Endothelial cell (in vitro differentiated cells): ENCODE results near the gene BAD. TPM values are rescaled to one million over a fixed set of nuclear protein-coding genes. Genes with fewer than 3 reads are reported as not detected.

Experiments
- DNase-seq: peaks from one replicate; pipeline ENCODE4 v3.0.0; 2021; ENCODE audit warnings: low spot score
- H3K27ac Mint-ChIP-seq: one replicate; pipeline ENCODE4 v1.8.0; 2021; ENCODE audit warnings: mixed read lengths, inconsistent platforms; ENCODE audit not compliant: unreplicated experiment
- H3K27me3 Mint-ChIP-seq: one replicate; pipeline ENCODE4 v1.8.0; 2021; ENCODE audit warnings: mild to moderate bottlenecking, moderate library complexity, mixed read lengths, inconsistent platforms; ENCODE audit not compliant: unreplicated experiment
- H3K36me3 Mint-ChIP-seq: one replicate; pipeline ENCODE4 v1.8.0; 2021; ENCODE audit warnings: mild to moderate bottlenecking, low read depth, mixed read lengths, inconsistent platforms; ENCODE audit not compliant: unreplicated experiment
- H3K4me1 Mint-ChIP-seq: one replicate; pipeline ENCODE4 v1.8.0; 2021; ENCODE audit warnings: mild to moderate bottlenecking, mixed read lengths, inconsistent platforms; ENCODE audit not compliant: unreplicated experiment
- H3K4me3 Mint-ChIP-seq: one replicate; pipeline ENCODE4 v1.8.0; 2021; ENCODE audit warnings: mild to moderate bottlenecking, mixed read lengths, inconsistent platforms; ENCODE audit not compliant: unreplicated experiment
- H3K9me3 Mint-ChIP-seq: one replicate; pipeline ENCODE4 v1.8.0; 2021; ENCODE audit warnings: mixed read lengths, inconsistent platforms; ENCODE audit not compliant: unreplicated experiment
- total RNA-seq: library from RNA; stranded (reverse); fragmentation: NEBNext Ultra II Directional; extraction: Animal tissue kit (Norgen Biotek cat#: 25700); gene quantifications from one replicate; pipeline ENCODE4 v1.2.1, GENCODE V29; 2021; ENCODE audit not compliant: unreplicated experiment
- TF ChIP-seq, protein P1 (sequence below): fragments of 200-600 bp; sonication (generic); IDR thresholded peaks from one replicate; pipeline ENCODE4 v1.5.0; 2021; ENCODE audit warnings: antibody characterized with exemption; ENCODE audit not compliant: unreplicated experiment

BAD gene
- total RNA-seq, 1 donor from 2014 or later, result 40.7 TPM

DNA sequence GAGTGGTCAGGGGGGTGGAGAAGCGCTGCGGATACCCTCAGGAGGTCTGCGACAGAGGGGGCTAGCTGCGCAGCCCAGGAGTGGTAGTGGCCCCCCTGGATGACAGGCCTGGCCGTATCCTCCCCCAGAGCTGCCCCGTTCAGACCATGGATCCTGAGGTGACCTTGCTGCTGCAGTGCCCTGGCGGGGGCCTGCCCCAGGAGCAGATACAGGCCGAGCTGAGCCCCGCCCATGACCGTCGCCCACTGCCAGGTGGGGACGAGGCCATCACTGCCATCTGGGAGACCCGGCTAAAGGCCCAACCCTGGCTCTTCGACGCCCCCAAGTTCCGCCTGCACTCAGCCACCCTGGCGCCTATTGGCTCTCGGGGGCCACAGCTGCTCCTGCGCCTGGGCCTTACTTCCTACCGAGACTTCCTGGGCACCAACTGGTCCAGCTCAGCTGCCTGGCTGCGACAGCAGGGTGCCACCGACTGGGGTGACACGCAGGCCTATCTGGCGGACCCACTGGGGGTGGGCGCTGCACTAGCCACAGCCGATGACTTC lies 57.9 kb downstream of the BAD start:
- no peaks in the 10 kb centered on the region for H3K36me3 Mint-ChIP-seq
- peak overlapping the region; percentile 81 for H3K4me3 Mint-ChIP-seq
- H3K27me3 Mint-ChIP-seq, result peaks cover 5% of the 10 kb centered on the region
- H3K4me1 Mint-ChIP-seq, result peaks cover 3% of the 10 kb centered on the region
- H3K27ac Mint-ChIP-seq, result no peak overlapping the region
- no peak for DNase-seq
- TF ChIP-seq, protein P1, sequence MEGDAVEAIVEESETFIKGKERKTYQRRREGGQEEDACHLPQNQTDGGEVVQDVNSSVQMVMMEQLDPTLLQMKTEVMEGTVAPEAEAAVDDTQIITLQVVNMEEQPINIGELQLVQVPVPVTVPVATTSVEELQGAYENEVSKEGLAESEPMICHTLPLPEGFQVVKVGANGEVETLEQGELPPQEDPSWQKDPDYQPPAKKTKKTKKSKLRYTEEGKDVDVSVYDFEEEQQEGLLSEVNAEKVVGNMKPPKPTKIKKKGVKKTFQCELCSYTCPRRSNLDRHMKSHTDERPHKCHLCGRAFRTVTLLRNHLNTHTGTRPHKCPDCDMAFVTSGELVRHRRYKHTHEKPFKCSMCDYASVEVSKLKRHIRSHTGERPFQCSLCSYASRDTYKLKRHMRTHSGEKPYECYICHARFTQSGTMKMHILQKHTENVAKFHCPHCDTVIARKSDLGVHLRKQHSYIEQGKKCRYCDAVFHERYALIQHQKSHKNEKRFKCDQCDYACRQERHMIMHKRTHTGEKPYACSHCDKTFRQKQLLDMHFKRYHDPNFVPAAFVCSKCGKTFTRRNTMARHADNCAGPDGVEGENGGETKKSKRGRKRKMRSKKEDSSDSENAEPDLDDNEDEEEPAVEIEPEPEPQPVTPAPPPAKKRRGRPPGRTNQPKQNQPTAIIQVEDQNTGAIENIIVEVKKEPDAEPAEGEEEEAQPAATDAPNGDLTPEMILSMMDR, result no peak
- no peaks in the 10 kb centered on the region for H3K9me3 Mint-ChIP-seq

DNA sequence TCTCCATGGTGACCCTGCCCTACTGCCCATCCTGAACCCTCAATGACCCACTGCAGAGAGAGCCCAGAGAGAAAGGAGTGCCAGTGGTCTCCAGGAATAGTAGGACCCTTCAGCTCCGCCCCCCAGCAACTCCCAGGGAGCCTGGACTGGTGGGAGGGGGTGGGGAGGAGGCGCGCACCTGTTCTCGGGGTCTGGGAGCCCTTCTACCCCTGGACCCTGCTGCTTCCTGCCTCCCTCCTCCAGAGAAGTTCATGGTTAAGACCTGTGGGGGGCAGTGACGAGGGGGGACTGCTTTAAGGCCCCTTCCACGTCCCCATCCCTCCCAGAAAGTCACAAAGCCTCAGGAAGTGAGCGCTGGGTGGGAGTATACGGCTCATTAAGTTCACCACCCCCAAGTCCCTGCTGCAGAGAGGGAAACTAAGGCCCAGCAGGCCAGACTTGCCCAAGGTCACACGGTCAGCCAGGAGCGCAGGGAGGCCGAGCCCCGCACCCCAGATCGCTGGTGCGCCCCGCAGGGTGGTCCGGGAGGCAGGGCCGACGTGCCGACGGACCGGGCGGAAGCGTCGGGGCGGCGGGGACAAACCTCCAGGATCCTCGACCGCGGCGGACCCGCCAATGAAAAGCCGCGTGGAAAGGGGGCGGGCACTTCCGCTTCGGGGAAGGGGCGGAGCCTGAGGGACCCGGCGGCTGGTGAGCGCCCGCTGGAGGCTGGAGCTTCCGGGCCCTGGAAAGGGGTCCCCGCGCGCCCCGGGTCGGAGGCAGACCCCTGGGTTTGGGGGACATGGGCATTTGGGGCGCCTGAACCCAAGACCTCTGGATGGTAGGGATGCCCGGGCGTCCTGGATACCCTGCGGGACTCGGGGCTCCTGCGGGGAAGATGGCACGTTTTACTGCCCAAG lies 58.6 kb downstream of the BAD start, which contains the start of the genes NUDT22 and TRPT1:
Gene NUDT22 (plus strand): TSS at position 667 of the 899 bp plus-strand sequence. CDS start 379 bp downstream, outside the sequence.
Gene TRPT1 (minus strand): TSS at position 579 of the 899 bp plus-strand sequence. CDS start 326 bp downstream, at position 253.
- peaks cover 5% of the 10 kb centered on the region for H3K27me3 Mint-ChIP-seq
- no peaks in the 10 kb centered on the region for H3K36me3 Mint-ChIP-seq
- H3K4me3 Mint-ChIP-seq, result peak within 1 kb of the TSS; percentile 88
- DNase-seq, result peak; percentile 86
- H3K9me3 Mint-ChIP-seq, result no peaks in the 10 kb centered on the region
- peaks cover 3% of the 10 kb centered on the region for H3K4me1 Mint-ChIP-seq
- H3K27ac Mint-ChIP-seq, result no peak within 1 kb of the TSS
- TF ChIP-seq, protein P1, result peak; percentile 46

DNA sequence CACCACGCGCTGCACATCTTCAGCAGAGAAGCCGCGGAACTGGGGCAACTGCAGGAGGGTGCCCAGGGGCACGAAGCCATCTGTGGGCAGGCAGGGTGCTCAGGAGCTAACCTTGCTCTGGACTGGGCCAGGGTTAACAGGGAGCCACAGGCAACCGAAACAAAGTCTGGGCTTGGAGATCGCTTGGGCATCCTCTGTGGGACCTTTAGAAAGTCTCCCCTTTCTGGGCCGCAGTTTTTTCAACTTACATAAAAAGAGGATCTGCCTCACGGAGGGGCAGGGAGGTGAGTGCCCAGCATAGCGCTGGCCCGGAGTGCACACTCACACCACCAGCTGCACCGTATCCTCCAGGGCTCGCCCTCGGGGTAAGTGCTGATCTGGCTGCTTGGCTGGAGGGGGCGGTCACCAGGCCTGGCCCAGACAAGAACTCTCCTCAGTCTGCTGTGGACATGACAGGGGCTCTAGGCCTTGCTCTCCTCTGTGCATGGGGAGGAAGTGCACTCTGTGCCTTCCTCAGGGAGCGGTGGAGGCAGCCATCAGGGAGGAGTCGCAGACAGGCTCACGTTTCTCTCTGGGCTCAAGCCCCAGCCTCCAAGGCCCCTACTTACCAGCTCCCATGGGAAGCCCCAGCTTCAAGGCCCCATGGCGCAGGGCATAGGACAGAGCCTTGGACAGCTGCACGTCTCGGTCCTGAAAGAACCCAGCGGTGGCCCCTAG lies 59.4 kb downstream of the BAD start:
- no peaks in the 10 kb centered on the region for H3K9me3 Mint-ChIP-seq
- no peak overlapping the region for H3K27ac Mint-ChIP-seq
- H3K4me1 Mint-ChIP-seq, result peaks cover 3% of the 10 kb centered on the region
- peaks cover 5% of the 10 kb centered on the region for H3K27me3 Mint-ChIP-seq
- H3K4me3 Mint-ChIP-seq, result peak overlapping the region; percentile 88
- TF ChIP-seq, protein P1, result no peak
- H3K36me3 Mint-ChIP-seq, result no peaks in the 10 kb centered on the region
- DNase-seq, result no peak

DNA sequence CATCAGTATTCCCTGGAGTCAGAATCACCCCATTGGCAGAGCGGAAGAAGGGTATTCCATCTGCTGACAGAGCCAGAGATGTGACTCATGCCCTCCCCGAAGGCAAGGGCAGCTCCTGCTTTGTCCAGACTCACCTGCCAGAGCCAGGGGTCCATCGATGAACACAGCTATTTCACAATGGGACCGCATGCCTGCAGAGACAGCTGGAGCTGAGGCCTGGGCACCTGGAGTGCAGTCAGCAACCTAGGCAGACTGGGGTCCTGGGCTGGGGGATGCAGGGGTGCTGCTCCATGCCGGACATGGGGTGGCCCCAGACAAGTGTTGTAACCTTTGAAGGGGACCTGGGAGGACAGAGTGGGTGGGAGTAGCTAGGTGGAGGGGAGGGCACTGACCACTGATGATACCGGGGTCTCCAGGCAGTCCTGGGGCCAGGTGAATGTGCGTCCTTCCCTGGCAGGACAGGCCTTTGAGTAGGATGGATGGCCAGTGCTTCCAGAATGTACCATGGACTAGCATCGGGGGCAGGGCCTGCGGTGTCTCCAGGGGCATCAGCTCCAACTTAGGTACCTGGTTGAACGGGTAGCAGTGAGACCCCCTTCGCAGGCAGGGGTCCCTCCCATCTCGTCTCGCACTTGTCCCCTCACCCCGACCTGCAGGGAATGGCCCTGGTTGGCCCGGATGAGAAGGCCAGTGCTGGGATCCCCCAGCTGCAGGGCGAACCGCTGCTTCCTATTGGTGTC lies 60.1 kb downstream of the BAD start:
- peak overlapping the region; percentile 88 for H3K4me3 Mint-ChIP-seq
- no peaks in the 10 kb centered on the region for H3K9me3 Mint-ChIP-seq
- TF ChIP-seq, protein P1, result no peak
- peaks cover 3% of the 10 kb centered on the region for H3K4me1 Mint-ChIP-seq
- no peaks in the 10 kb centered on the region for H3K36me3 Mint-ChIP-seq
- DNase-seq, result no peak
- peaks cover 5% of the 10 kb centered on the region for H3K27me3 Mint-ChIP-seq
- no peak overlapping the region for H3K27ac Mint-ChIP-seq
